Neural progenitor cell (in vitro differentiated cells): Measurements from ENCODE around the gene ACSBG1. TPM values are rescaled to one million over a fixed set of nuclear protein-coding genes. Genes with fewer than 3 reads are reported as not detected.

Experiments
- DNase-seq: peaks from one replicate; pipeline ENCODE4 v3.0.0-alpha.2; 2016; ENCODE audit warnings: low spot score
- H2AFZ ChIP-seq: fragments of 200-600 bp; sonication (generic); replicated peaks from 2 replicates; pipeline ENCODE4 v1.6.1; 2016; ENCODE audit warnings: antibody characterized with exemption
- H3F3A ChIP-seq: fragments of 200-600 bp; sonication (generic); 2 replicates; pipeline ENCODE4 v1.6.1; 2016; ENCODE audit warnings: antibody characterized with exemption, low read depth
- H3K27ac ChIP-seq: fragments of 200-600 bp; sonication (generic); 2 replicates; pipeline ENCODE4 v1.5.1; 2016; ENCODE audit warnings: mild to moderate bottlenecking
- H3K27me3 ChIP-seq: fragments of 200-600 bp; sonication (generic); 2 replicates; pipeline ENCODE4 v1.6.1; 2016; ENCODE audit warnings: mild to moderate bottlenecking, moderate library complexity
- H3K36me3 ChIP-seq: fragments of 200-600 bp; sonication (generic); 2 replicates; pipeline ENCODE4 v1.5.1; 2016
- H3K4me1 ChIP-seq: fragments of 200-600 bp; sonication (generic); 2 replicates; pipeline ENCODE4 v1.6.1; 2016; ENCODE audit warnings: mixed run types
- H3K4me2 ChIP-seq: fragments of 200-600 bp; sonication (generic); 2 replicates; pipeline ENCODE4 v1.6.1; 2016
- H3K4me3 ChIP-seq: fragments of 200-600 bp; sonication (generic); 2 replicates; pipeline ENCODE4 v1.5.1; 2016
- H3K79me2 ChIP-seq: fragments of 200-600 bp; sonication (generic); 2 replicates; pipeline ENCODE4 v1.6.1; 2016; ENCODE audit warnings: low read depth
- H3K9ac ChIP-seq: fragments of 200-600 bp; sonication (generic); 2 replicates; pipeline ENCODE4 v1.6.1; 2016
- H3K9me3 ChIP-seq: fragments of 200-600 bp; sonication (generic); 2 replicates; pipeline ENCODE4 v1.5.1; 2016; ENCODE audit warnings: low read depth
- H4K20me1 ChIP-seq: fragments of 200-600 bp; sonication (generic); 2 replicates; pipeline ENCODE4 v1.6.1; 2016; ENCODE audit warnings: low read depth
- H3K27ac Mint-ChIP-seq: 3 replicates; pipeline ENCODE4 v1.8.0; 2021; ENCODE audit warnings: mixed read lengths
- H3K27me3 Mint-ChIP-seq: 2 replicates; pipeline ENCODE4 v1.8.0; 2022; ENCODE audit warnings: low read depth, mild to moderate bottlenecking, inconsistent platforms, moderate library complexity, mixed read lengths; ENCODE audit not compliant: insufficient read depth
- H3K36me3 Mint-ChIP-seq: 3 replicates; pipeline ENCODE4 v1.8.0; 2021; ENCODE audit warnings: mixed read lengths
- H3K4me1 Mint-ChIP-seq: 3 replicates; pipeline ENCODE4 v1.8.0; 2021; ENCODE audit warnings: mixed read lengths
- H3K4me3 Mint-ChIP-seq: 3 replicates; pipeline ENCODE4 v1.8.0; 2021; ENCODE audit warnings: mild to moderate bottlenecking, moderate library complexity, mixed read lengths
- H3K9me3 Mint-ChIP-seq: 3 replicates; pipeline ENCODE4 v1.8.0; 2020; ENCODE audit warnings: mixed read lengths
- CTCF ChIP-seq: fragments of 200-600 bp; sonication (generic); IDR thresholded peaks from 2 replicates; pipeline ENCODE4 v1.5.1; 2017; ENCODE audit warnings: antibody characterized with exemption, mild to moderate bottlenecking
- EZH2 ChIP-seq: fragments of 200-600 bp; sonication (generic); IDR thresholded peaks from 2 replicates; pipeline ENCODE4 v1.6.1; 2017; ENCODE audit warnings: antibody characterized with exemption, mild to moderate bottlenecking, moderate library complexity
- EZH2phosphoT487 ChIP-seq: fragments of 200-600 bp; sonication (generic); IDR thresholded peaks from 2 replicates; pipeline ENCODE4 v1.6.1; 2017; ENCODE audit warnings: antibody characterized with exemption
- total RNA-seq: library from RNA; depleted of rRNA; stranded (reverse); fragments of >200 nt; gene quantifications from 2 replicates; pipeline ENCODE4 v1.2.3, GENCODE V29; 2015; ENCODE audit warnings: low replicate concordance

ACSBG1 gene
- total RNA-seq, 1 donor from 2014 or later: 0.11 TPM

- H3K9ac ChIP-seq: no peak overlapping the region
- peaks cover 19% of the 10 kb centered on the region for H3K27me3 ChIP-seq
- no peaks in the 10 kb centered on the region for H3K36me3 ChIP-seq
- TF ChIP-seq EZH2phosphoT487: no peak
- no peak for TF ChIP-seq EZH2
- no peak for TF ChIP-seq CTCF
- no peak overlapping the region for H3K27ac ChIP-seq
- no peak overlapping the region for H3K4me2 ChIP-seq
- no peak overlapping the region for H3K4me3 ChIP-seq
- H4K20me1 ChIP-seq: peaks cover 9% of the 10 kb centered on the region
- peaks cover 2% of the 10 kb centered on the region for H3K36me3 Mint-ChIP-seq
- H3K9me3 Mint-ChIP-seq: no peaks in the 10 kb centered on the region
- H3K4me3 Mint-ChIP-seq: peak overlapping the region; percentile 73
- peaks cover 8% of the 10 kb centered on the region for H3F3A ChIP-seq
- H3K4me1 Mint-ChIP-seq: peaks cover 23% of the 10 kb centered on the region
- no peaks in the 10 kb centered on the region for H3K4me1 ChIP-seq
- H3K79me2 ChIP-seq: no peaks in the 10 kb centered on the region
- peaks cover 2% of the 10 kb centered on the region for H3K27me3 Mint-ChIP-seq
- no peak overlapping the region for H2AFZ ChIP-seq
- DNase-seq: no peak
- no peaks in the 10 kb centered on the region for H3K9me3 ChIP-seq
- no peak overlapping the region for H3K27ac Mint-ChIP-seq
Observed at GRCh38 chr15:78147566-78147965, 86.8 kb downstream of the ACSBG1 start.

GRCh38 chr15:78146425-78147154, 87.8 kb downstream of the ACSBG1 start:
- H3K4me1 ChIP-seq: no peaks in the 10 kb centered on the region

GRCh38 chr15:78142332-78142731, 92.0 kb downstream of the ACSBG1 start:
- no peak overlapping the region for H3K27ac ChIP-seq
- DNase-seq: no peak
- Mint-ChIP-seq H3K9me3 (no peaks in the 10 kb centered on the region), H3K27me3 (peaks cover 2% of the 10 kb centered on the region), H3K36me3 (no peaks in the 10 kb centered on the region), H3K4me3 (no peak overlapping the region), H3K27ac (no peak overlapping the region), H3K4me1 (peaks cover 2% of the 10 kb centered on the region)
- H3K4me1 ChIP-seq: no peaks in the 10 kb centered on the region
- TF ChIP-seq CTCF (no peak), EZH2 (no peak), EZH2phosphoT487 (no peak)
- no peaks in the 10 kb centered on the region for H3K36me3 ChIP-seq
- no peaks in the 10 kb centered on the region for H3K79me2 ChIP-seq
- H3K9me3 ChIP-seq: no peaks in the 10 kb centered on the region
- H3F3A ChIP-seq: no peaks in the 10 kb centered on the region
- H3K4me2 ChIP-seq: no peak overlapping the region
- H2AFZ ChIP-seq: no peak overlapping the region
- H3K27me3 ChIP-seq: no peaks in the 10 kb centered on the region
- no peak overlapping the region for H3K9ac ChIP-seq
- H4K20me1 ChIP-seq: no peaks in the 10 kb centered on the region
- no peak overlapping the region for H3K4me3 ChIP-seq

More at GRCh38 chr15:78146425-78147154, 87.8 kb downstream of the ACSBG1 start:
- Histone ChIP-seq H3K4me3 (no peak overlapping the region), H3K4me2 (no peak overlapping the region), H4K20me1 (peaks cover 9% of the 10 kb centered on the region), H2AFZ (no peak overlapping the region), H3K36me3 (no peaks in the 10 kb centered on the region), H3K9me3 (no peaks in the 10 kb centered on the region), H3K27ac (no peak overlapping the region), H3K27me3 (peaks cover 19% of the 10 kb centered on the region), H3F3A (peaks cover 8% of the 10 kb centered on the region), H3K79me2 (no peaks in the 10 kb centered on the region), H3K9ac (no peak overlapping the region)
- Mint-ChIP-seq H3K36me3 (peaks cover 2% of the 10 kb centered on the region), H3K4me3 (no peak overlapping the region), H3K27me3 (peaks cover 2% of the 10 kb centered on the region), H3K9me3 (no peaks in the 10 kb centered on the region), H3K27ac (no peak overlapping the region), H3K4me1 (peaks cover 23% of the 10 kb centered on the region)
- TF ChIP-seq CTCF: no peak
- no peak for TF ChIP-seq EZH2phosphoT487
- no peak for TF ChIP-seq EZH2
- DNase-seq: no peak
